SH-SY5Y (cell line): ENCODE measurements around the gene DDX51.

ENCODE experiments used
- GATA2 ChIP-seq: IDR thresholded peaks from 2 replicates; pipeline ENCODE4 v1.6.1; 2011; ENCODE audit warnings: mild to moderate bottlenecking, low read depth, low read length
- GATA3 ChIP-seq: IDR thresholded peaks from 2 replicates; pipeline ENCODE4 v1.6.1; 2011; ENCODE audit warnings: low read depth, mild to moderate bottlenecking, low read length, moderate library complexity

DNA sequence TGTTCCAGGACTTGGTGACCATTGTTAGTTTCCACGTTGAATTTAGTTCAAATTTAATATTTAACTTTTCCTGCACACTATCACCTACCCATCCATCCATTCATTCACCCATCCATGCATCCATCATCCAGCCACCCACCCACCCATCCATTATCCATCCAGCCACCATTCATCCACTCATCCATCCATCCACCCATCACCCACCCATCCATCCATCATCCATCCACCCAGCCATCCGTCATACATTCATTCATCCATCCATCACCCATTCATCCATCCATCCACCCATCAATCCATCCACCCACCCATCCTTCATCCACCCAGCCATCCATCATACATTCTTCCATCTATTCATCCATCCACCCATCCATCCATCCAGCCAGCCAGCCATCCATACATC is 22.0 kb upstream of the DDX51 start:
- TF ChIP-seq GATA2 (no peak), GATA3 (no peak)
